K562 (cell line): ENCODE measurements around the gene BNIP5. TPM values are rescaled to one million over a fixed set of nuclear protein-coding genes. Genes with fewer than 3 reads are reported as not detected.

Experiments used
- CCAR2 ChIP-seq: fragments of 200-400 bp; formaldehyde crosslinking; IDR thresholded peaks from 2 replicates; pipeline ENCODE4 v1.6.1; 2017; ENCODE audit warnings: mild to moderate bottlenecking, low read depth, low read length
- DIDO1 ChIP-seq: fragments of 450-650 bp; IDR thresholded peaks from 2 replicates; pipeline ENCODE4 v1.6.1; 2016; ENCODE audit warnings: low read depth, missing biosample characterization, missing genetic modification characterization
- ELF2 ChIP-seq: fragments of 250-450 bp; sonication (Bioruptor Pico); IDR thresholded peaks from 2 replicates; pipeline ENCODE4 v1.5.0; 2021; ENCODE audit warnings: mild to moderate bottlenecking
- GTF3C2 ChIP-seq: IDR thresholded peaks from 3 replicates; pipeline ENCODE4 v1.6.1; 2011; ENCODE audit warnings: borderline replicate concordance, mild to moderate bottlenecking, moderate library complexity; ENCODE audit not compliant: insufficient read length; ENCODE audit errors: extremely low read depth
- HOXB6 ChIP-seq: fragments of 250-450 bp; sonication (Bioruptor Pico); IDR thresholded peaks from 2 replicates; pipeline ENCODE4 v1.5.1; 2022; ENCODE audit warnings: mild to moderate bottlenecking, borderline replicate concordance
- PML ChIP-seq: IDR thresholded peaks from 2 replicates; pipeline ENCODE4 v1.6.1; 2012; ENCODE audit warnings: low read length, inconsistent platforms
- SNIP1 ChIP-seq: fragments of 450-650 bp; IDR thresholded peaks from 2 replicates; pipeline ENCODE4 v1.7.1; 2017; ENCODE audit warnings: low read depth, mild to moderate bottlenecking
- TFAP4 ChIP-seq: sonication (generic); formaldehyde crosslinking; IDR thresholded peaks from 2 replicates; pipeline ENCODE4 v1.8.0; 2022; ENCODE audit warnings: missing genetic modification reagents, mild to moderate bottlenecking, moderate library complexity, borderline replicate concordance
- U2AF2 ChIP-seq: fragments of 200-400 bp; formaldehyde crosslinking; optimal IDR thresholded peaks from 2 replicates; pipeline ENCODE3; 2017; ENCODE audit warnings: low read depth, mild to moderate bottlenecking, low read length
- ZBTB17 ChIP-seq: fragments of 450-650 bp; formaldehyde crosslinking; IDR thresholded peaks from 2 replicates; pipeline ENCODE4 v1.4.0; 2020; ENCODE audit warnings: mild to moderate bottlenecking
- ZFX ChIP-seq: sonication (generic); formaldehyde crosslinking; IDR thresholded peaks from 2 replicates; pipeline ENCODE4 v1.8.0; 2022; ENCODE audit warnings: mild to moderate bottlenecking, missing genetic modification reagents, moderate library complexity
- ZNF165 ChIP-seq: fragments of 250-450 bp; sonication (Bioruptor Pico); IDR thresholded peaks from 2 replicates; pipeline ENCODE4 v1.4.0; 2020; ENCODE audit warnings: borderline replicate concordance
- ZNF274 ChIP-seq: IDR thresholded peaks from 2 replicates; pipeline ENCODE4 v1.6.1; 2011; ENCODE audit warnings: low read depth, mild to moderate bottlenecking, low read length, moderate library complexity, borderline replicate concordance
- ZNF277 ChIP-seq: fragments of 250-450 bp; sonication (Bioruptor Pico); IDR thresholded peaks from 2 replicates; pipeline ENCODE4 v1.8.0; 2022; ENCODE audit warnings: inconsistent platforms, mild to moderate bottlenecking, moderate library complexity, borderline replicate concordance
- ZNF592 ChIP-seq: fragments of 450-650 bp; IDR thresholded peaks from 2 replicates; pipeline ENCODE4 v1.6.1; 2017; ENCODE audit warnings: antibody characterized with exemption, mild to moderate bottlenecking
- ZNF77 ChIP-seq: fragments of 250-450 bp; sonication (Bioruptor Pico); IDR thresholded peaks from 2 replicates; pipeline ENCODE4 v1.5.0; 2020
- polyA plus RNA-seq, 8 experiments: library from polyadenylated mRNA; depleted of rRNA in 4 of 8; stranded (reverse) in 5 of 8; unstranded in 3 of 8; fragments of >200 nt; fragmentation: Nextera tagmentation in 2 of 8; fragmentation: Illumina TruSeq in 1 of 8; extraction: Ambion mirVana in 2 of 8; extraction: Trizol in 1 of 8; gene quantifications; 2 replicates each; pipeline versions ENCODE4 v1.2.1 to v1.2.3, GENCODE V29; 2011 to 2014; ENCODE audit warnings: inconsistent platforms in 1 of 8, missing spikeins in 1 of 8
- total RNA-seq, 7 experiments: library from RNA; depleted of rRNA in 6 of 7; stranded (reverse); fragments of >200 nt in 6 of 7; fragmentation: Illumina TruSeq in 2 of 7; extraction: Trizol in 2 of 7; gene quantifications; 2 replicates each; pipeline versions ENCODE4 v1.2.1 to v1.2.3, GENCODE V29; 2011 to 2021; ENCODE audit warnings: low replicate concordance in 1 of 7

BNIP5 gene
- total and polyA plus RNA-seq, 9 of the 15 experiments (the other 6 are each of a cell fraction or from before 2014, with no cell fraction given) = not detected

- TF ChIP-seq ZFX (no peak; the same call in 1 of the 2 replicates), ZNF274 (no peak), ZNF165 (CRISPR knock-in tag) (no peak), U2AF2 (no peak), SNIP1 (no peak), ZBTB17 (0 out of 2 replicates have a peak, but pooled peaks have one; percentile 32), CCAR2 (no peak), ELF2 (CRISPR knock-in tag) (no peak), PML (no peak), ZNF592 (no peak), DIDO1 (tag) (no peak), HOXB6 (CRISPR knock-in tag) (no peak), TFAP4 (CRISPR knock-in tag) (peak; percentile 59; the same call in 1 of the 2 replicates), ZNF77 (CRISPR knock-in tag) (no peak), GTF3C2 (no peak), ZNF277 (CRISPR knock-in tag) (no peak)
Measured at GRCh38 chr6:36340618-36341454, 4.1 kb upstream of the BNIP5 start (continued).
